Endothelial cell of umbilical vein (primary cell): ENCODE data around the gene PANK3. TPM values are rescaled to one million over a fixed set of nuclear protein-coding genes. Genes with fewer than 3 reads are reported as not detected.

Source experiments
- BruUV-seq: library from RNA; stranded (reverse); fragments of 400-500 nt; replicated peaks from 2 replicates; lab custom pipeline; 2021; lab: Mats Ljungman, UMichigan
- CTCF ChIA-PET: fragments of 300-600, 350-600 bp; sonication (Branson Sonifier 250); formaldehyde crosslinking; loops from one replicate; lab custom pipeline; 2021; ENCODE audit warnings: antibody characterized with exemption, inconsistent platforms; lab: Charles Lee
- POLR2A ChIA-PET: fragments of 300-600, 350-600 bp; sonication (Branson Sonifier 250); formaldehyde crosslinking; loops from one replicate; lab custom pipeline; 2021; ENCODE audit warnings: antibody characterized with exemption, inconsistent platforms; lab: Charles Lee
- DNase-seq: peaks from one replicate; pipeline ENCODE4 v3.0.0-alpha.2; 2011; ENCODE audit warnings: low read depth, low spot score
- FAIRE-seq: peaks from 2 replicates; lab custom pipeline; 2011; peaks lifted over from hg19 to GRCh38; lab: Jason Lieb, UNC
- H2AFZ ChIP-seq: 2 replicates; pipeline ENCODE4 v1.6.0; 2012; ENCODE audit warnings: low read depth, low read length, control low read depth, inconsistent platforms
- H3K27ac ChIP-seq: 2 replicates; pipeline ENCODE4 v1.5.1; 2011; ENCODE audit warnings: low read depth, mild to moderate bottlenecking, control low read depth, low read length, moderate library complexity; ENCODE audit not compliant: insufficient read depth
- H3K27me3 ChIP-seq, 2 experiments: 2 replicates each; pipeline versions ENCODE4 v1.6.0 to v1.6.1; 2011; ENCODE audit warnings: low read length in 2 of 2, mixed read lengths in 1 of 2; ENCODE audit not compliant: control insufficient read depth in 2 of 2, insufficient read depth in 2 of 2
- H3K36me3 ChIP-seq, 2 experiments: 2 replicates in 1 of 2; 3 replicates in 1 of 2; pipeline ENCODE4 v1.5.1; 2011; ENCODE audit warnings: low read length in 2 of 2, mild to moderate bottlenecking in 1 of 2, moderate library complexity in 1 of 2; ENCODE audit not compliant: control insufficient read depth in 2 of 2, insufficient read depth in 2 of 2; ENCODE audit errors: extremely low read depth in 1 of 2
- H3K4me1 ChIP-seq: 3 replicates; pipeline ENCODE4 v1.5.1; 2011; ENCODE audit warnings: mild to moderate bottlenecking, low read length; ENCODE audit not compliant: control insufficient read depth, insufficient read depth; ENCODE audit errors: extremely low read depth
- H3K4me2 ChIP-seq: 2 replicates; pipeline ENCODE4 v1.6.1; 2011; ENCODE audit warnings: low read length, control low read depth, mixed read lengths; ENCODE audit not compliant: insufficient read depth
- H3K4me3 ChIP-seq, 3 experiments: fragments of 200-600 bp in 1 of 3; sonication (generic), shearing (Covaris generic) in 1 of 3; replicated peaks in 1 of 3; 2 replicates each; pipeline ENCODE4 v1.5.1; 2011 to 2016; ENCODE audit warnings: control low read depth in 3 of 3, low read length in 3 of 3, mild to moderate bottlenecking in 2 of 3, inconsistent platforms in 1 of 3, low read depth in 1 of 3, moderate library complexity in 1 of 3; ENCODE audit not compliant: insufficient read depth in 1 of 3
- H3K79me2 ChIP-seq: 2 replicates; pipeline ENCODE4 v1.6.0; 2012; ENCODE audit warnings: low read length, inconsistent platforms; ENCODE audit not compliant: control insufficient read depth, insufficient read depth
- H3K9ac ChIP-seq: replicated peaks from 2 replicates; pipeline ENCODE3; 2011; ENCODE audit warnings: low read length, control low read depth; ENCODE audit not compliant: insufficient read depth; ENCODE audit errors: extremely low read depth
- H3K9me1 ChIP-seq: replicated peaks from 3 replicates; pipeline ENCODE4 v1.6.0; 2011; ENCODE audit warnings: mild to moderate bottlenecking, low read length; ENCODE audit not compliant: control insufficient read depth, insufficient read depth; ENCODE audit errors: extremely low read depth
- H3K9me3 ChIP-seq: replicated peaks from 2 replicates; pipeline ENCODE4 v1.5.1; 2012; ENCODE audit warnings: low read length, inconsistent platforms; ENCODE audit not compliant: control insufficient read depth, insufficient read depth
- H4K20me1 ChIP-seq: replicated peaks from 2 replicates; pipeline ENCODE3; 2011; ENCODE audit warnings: mild to moderate bottlenecking, low read length; ENCODE audit not compliant: control insufficient read depth, insufficient read depth; ENCODE audit errors: extremely low read depth
- EZH2 ChIP-seq: IDR thresholded peaks from 2 replicates; pipeline ENCODE4 v1.6.1; 2012; ENCODE audit warnings: borderline replicate concordance, low read depth, mild to moderate bottlenecking, moderate library complexity, low read length, inconsistent platforms; ENCODE audit not compliant: severe bottlenecking
- FOS ChIP-seq: IDR thresholded peaks from 2 replicates; pipeline ENCODE4 v1.6.1; 2011; ENCODE audit warnings: mild to moderate bottlenecking, low read length, moderate library complexity, borderline replicate concordance; ENCODE audit not compliant: insufficient read depth
- GATA2 ChIP-seq: IDR thresholded peaks from 2 replicates; pipeline ENCODE4 v1.7.0; 2011; ENCODE audit warnings: low read depth, mild to moderate bottlenecking, moderate library complexity, mixed read lengths, low read length; ENCODE audit not compliant: insufficient read length, insufficient read depth
- JUN ChIP-seq: IDR thresholded peaks from 2 replicates; pipeline ENCODE4 v1.6.1; 2011; ENCODE audit warnings: borderline replicate concordance, low read depth; ENCODE audit not compliant: insufficient read length, insufficient read depth
- MYC ChIP-seq: IDR thresholded peaks from one replicate; pipeline ENCODE4 v1.6.1; 2011; ENCODE audit warnings: mild to moderate bottlenecking, low read depth, low read length
- POLR2A ChIP-seq: IDR thresholded peaks from 2 replicates; pipeline ENCODE4 v1.6.1; 2012; ENCODE audit warnings: low read depth, mild to moderate bottlenecking, control low read depth, low read length
- POLR2AphosphoS5 ChIP-seq: IDR thresholded peaks from 2 replicates; pipeline ENCODE4 v1.6.1; 2012; ENCODE audit warnings: low read depth, mild to moderate bottlenecking, control low read depth, low read length, moderate library complexity; ENCODE audit not compliant: insufficient read depth
- dilution Hi-C: fragments of 300-500 bp; cut with MboI; formaldehyde crosslinking; loops from one replicate; pipeline ENCODE4 v1.15.0; 2019; ENCODE audit warnings: low sequenced_read_pairs; ENCODE audit not compliant: extremely low pct_ligation_motif_present
- intact Hi-C: fragments of 100-400 bp; cut with micrococcal nuclease; formaldehyde crosslinking; loops from one replicate; pipeline ENCODE4 v1.10.0; 2022
- polyA plus RNA-seq, 4 experiments: library from polyadenylated mRNA; depleted of rRNA in 3 of 4; stranded (reverse) in 3 of 4; unstranded in 1 of 4; fragments of >200 nt; gene quantifications; 2 replicates each; pipeline versions ENCODE4 v1.2.1 to v1.2.3, GENCODE V29; 2011 to 2012; ENCODE audit warnings: missing spikeins in 1 of 4
- total RNA-seq: library from RNA; stranded (reverse); gene quantifications from 2 replicates; pipeline ENCODE4 v1.2.3, GENCODE V29; 2021
- TF ChIP-seq, protein P1 (sequence below), 2 donors: IDR thresholded peaks; 1 replicate in 1 of 2; 2 replicates in 1 of 2; pipeline ENCODE4 v1.5.1; 2011; ENCODE audit warnings: low read length in 2 of 2, mild to moderate bottlenecking in 2 of 2, moderate library complexity in 2 of 2, control low read depth in 1 of 2, inconsistent platforms in 1 of 2, low read depth in 1 of 2; ENCODE audit not compliant: insufficient read depth in 1 of 2; ENCODE audit errors: extremely low read depth in 1 of 2
- TF ChIP-seq, protein P2 (sequence below): IDR thresholded peaks from 2 replicates; pipeline ENCODE4 v1.6.1; 2011; ENCODE audit not compliant: insufficient read depth, insufficient read length

PANK3 gene
- total and polyA plus RNA-seq, 2 donors (not counting 3 experiments of a cell fraction or from before 2014, with no cell fraction given), result 8.1 to 78.8 TPM

DNA sequence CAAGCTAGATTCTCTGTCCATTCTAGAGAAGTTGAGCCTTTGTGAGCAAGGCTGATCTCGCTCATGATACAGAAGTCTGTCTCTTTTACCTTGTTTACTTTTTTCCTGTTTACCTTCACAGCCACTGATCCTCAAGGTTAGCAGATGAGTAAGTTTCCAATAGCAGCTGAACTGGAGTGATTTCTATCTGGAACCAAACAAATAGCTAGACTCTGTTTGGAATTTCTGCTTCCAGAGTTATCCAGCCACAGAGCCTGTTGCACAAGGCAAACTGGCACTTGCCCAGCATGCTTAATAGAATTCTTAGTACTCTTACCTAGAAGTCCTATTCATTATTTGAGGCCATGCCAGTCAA is 12.8 kb upstream of the PANK3 start:
- H3K9me1 ChIP-seq, result no peaks in the 10 kb centered on the region
- no peaks in the 10 kb centered on the region for H3K36me3 ChIP-seq
- no peaks in the 10 kb centered on the region for H3K79me2 ChIP-seq
- H3K9ac ChIP-seq, result no peak overlapping the region
- FAIRE-seq (no peak), DNase-seq (no peak)
- H2AFZ ChIP-seq, result no peak overlapping the region
- no peak for TF ChIP-seq POLR2AphosphoS5
- TF ChIP-seq EZH2, result no peak
- no peak for TF ChIP-seq MYC
- TF ChIP-seq, protein P1, sequence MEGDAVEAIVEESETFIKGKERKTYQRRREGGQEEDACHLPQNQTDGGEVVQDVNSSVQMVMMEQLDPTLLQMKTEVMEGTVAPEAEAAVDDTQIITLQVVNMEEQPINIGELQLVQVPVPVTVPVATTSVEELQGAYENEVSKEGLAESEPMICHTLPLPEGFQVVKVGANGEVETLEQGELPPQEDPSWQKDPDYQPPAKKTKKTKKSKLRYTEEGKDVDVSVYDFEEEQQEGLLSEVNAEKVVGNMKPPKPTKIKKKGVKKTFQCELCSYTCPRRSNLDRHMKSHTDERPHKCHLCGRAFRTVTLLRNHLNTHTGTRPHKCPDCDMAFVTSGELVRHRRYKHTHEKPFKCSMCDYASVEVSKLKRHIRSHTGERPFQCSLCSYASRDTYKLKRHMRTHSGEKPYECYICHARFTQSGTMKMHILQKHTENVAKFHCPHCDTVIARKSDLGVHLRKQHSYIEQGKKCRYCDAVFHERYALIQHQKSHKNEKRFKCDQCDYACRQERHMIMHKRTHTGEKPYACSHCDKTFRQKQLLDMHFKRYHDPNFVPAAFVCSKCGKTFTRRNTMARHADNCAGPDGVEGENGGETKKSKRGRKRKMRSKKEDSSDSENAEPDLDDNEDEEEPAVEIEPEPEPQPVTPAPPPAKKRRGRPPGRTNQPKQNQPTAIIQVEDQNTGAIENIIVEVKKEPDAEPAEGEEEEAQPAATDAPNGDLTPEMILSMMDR (IDR thresholded peaks at IDR 0.05; ENCODE audit: extremely low read depth in 1 of 2, insufficient read depth in 1 of 2, low read depth in 1 of 2, low read length in 2 of 2), result no peak
- TF ChIP-seq POLR2A, result no peak
- TF ChIP-seq JUN, result no peak
- no peak for TF ChIP-seq FOS
- TF ChIP-seq, protein P2, sequence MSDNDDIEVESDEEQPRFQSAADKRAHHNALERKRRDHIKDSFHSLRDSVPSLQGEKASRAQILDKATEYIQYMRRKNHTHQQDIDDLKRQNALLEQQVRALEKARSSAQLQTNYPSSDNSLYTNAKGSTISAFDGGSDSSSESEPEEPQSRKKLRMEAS, result no peak
- TF ChIP-seq GATA2, result no peak
- no TSS peak for BruUV-seq
- H4K20me1 ChIP-seq, result no peaks in the 10 kb centered on the region
- dilution Hi-C loops, result no loop called here
- intact Hi-C loops, result no loop called here
- H3K9me3 ChIP-seq, result no peaks in the 10 kb centered on the region
- ChIA-PET POLR2A (no interaction called here), CTCF (no interaction called here)
- H3K27ac ChIP-seq, result no peak overlapping the region
- H3K27me3 ChIP-seq, result peaks cover 2 to 3% of the 10 kb centered on the region in 2 experiments
- H3K4me1 ChIP-seq, result no peaks in the 10 kb centered on the region
- H3K4me2 ChIP-seq, result no peak overlapping the region
- no peak overlapping the region for H3K4me3 ChIP-seq
